ENCODE data around the gene ZNF532.

The ZNF532 gene

DNA sequence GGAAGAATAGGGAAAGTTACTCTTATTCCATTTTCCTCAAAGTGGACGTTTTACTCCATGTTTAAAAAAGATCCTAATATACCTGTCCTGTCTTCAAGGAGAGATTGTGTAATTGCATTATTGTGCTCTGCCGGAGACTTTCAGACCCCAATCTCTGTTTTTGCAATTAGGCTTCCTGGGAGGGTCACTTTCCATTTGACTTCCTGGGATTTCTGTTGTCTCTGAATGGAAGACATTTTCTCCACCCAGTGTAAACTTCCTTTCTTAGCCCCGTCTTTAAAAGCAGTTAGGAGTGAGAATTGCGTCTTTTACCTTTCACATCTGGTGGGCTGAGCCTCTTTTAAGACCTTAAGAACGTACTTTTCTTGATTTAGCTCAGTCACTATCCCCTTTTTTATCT, 63.0 kb downstream of the ZNF532 start:
- peaks cover 16% of the 10 kb centered on the region for H3K4me1 ChIP-seq (ENCODE audit: control insufficient read depth, low read depth, low read length)
- H3K27me3 ChIP-seq (ENCODE audit: insufficient read depth, low read length, poor library complexity): no peaks in the 10 kb centered on the region

DNA sequence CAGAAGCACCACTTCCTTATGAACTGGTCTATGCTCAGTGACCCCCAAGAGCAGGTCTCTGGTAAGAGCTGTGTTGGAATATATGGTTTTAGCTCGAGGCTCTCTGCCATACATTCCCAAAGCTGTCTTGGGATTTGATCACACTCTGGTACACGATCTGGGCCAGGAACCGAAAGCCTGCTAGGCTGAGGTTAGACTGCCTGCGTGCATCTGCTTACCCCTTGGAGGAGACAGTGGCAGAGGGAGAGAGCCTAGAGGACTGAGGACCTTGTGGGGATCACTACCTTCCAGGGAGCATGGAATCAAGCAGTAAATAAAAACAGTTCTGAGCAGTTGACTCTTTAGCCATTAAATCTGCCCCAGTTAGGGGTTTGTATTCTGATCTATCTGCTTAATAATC, 63.7 kb downstream of the ZNF532 start:
- peak overlapping the region; percentile 43 for H2BK5ac ChIP-seq (ENCODE audit: low read length)
- WGBS (ENCODE audit: extremely low coverage, insufficient coverage, low lambda C conversion rate): no CpG with 5 or more reads among the region's 4 CpGs

More for the DNA sequence above, 63.0 kb downstream of the ZNF532 start:
- H3K4ac ChIP-seq (ENCODE audit: low read depth, low read length): no peak overlapping the region
- H3K79me2 ChIP-seq (ENCODE audit: control insufficient read depth, insufficient read depth, low read length): peaks cover 72% of the 10 kb centered on the region
- H3K4me3 ChIP-seq (ENCODE audit: low read length): no peak overlapping the region
- H3K36me3 ChIP-seq (ENCODE audit: control insufficient read depth, insufficient read depth, low read length): peaks cover 2% of the 10 kb centered on the region
- no peak overlapping the region for H3K9ac ChIP-seq (ENCODE audit: low read length)
- H2AK5ac ChIP-seq (ENCODE audit: low read length): no peak overlapping the region
- DNase-seq: peak; percentile 59
- no peak overlapping the region for H3K27ac ChIP-seq (ENCODE audit: low read depth, low read length)
- no peak overlapping the region for H4K8ac ChIP-seq (ENCODE audit: low read depth, low read length)
- no peak overlapping the region for H3K18ac ChIP-seq (ENCODE audit: low read length)
- H2BK120ac ChIP-seq (ENCODE audit: low read depth, low read length): no peak overlapping the region
- no peak overlapping the region for H3K23ac ChIP-seq (ENCODE audit: low read length)
- H3K79me1 ChIP-seq (ENCODE audit: low read length): peaks cover 17% of the 10 kb centered on the region
- no peak overlapping the region for H3K56ac ChIP-seq (ENCODE audit: low read length)
- H2BK15ac ChIP-seq (replicated peaks; ENCODE audit: low read depth): no peak overlapping the region
- H4K5ac ChIP-seq (ENCODE audit: low read length): no peak overlapping the region
- no CpG with 5 or more reads among the region's 5 CpGs for WGBS (ENCODE audit: extremely low coverage, insufficient coverage, low lambda C conversion rate)
- H2BK5ac ChIP-seq (ENCODE audit: low read length): no peak overlapping the region
- H3K4me2 ChIP-seq (ENCODE audit: low read length): no peak overlapping the region

DNA sequence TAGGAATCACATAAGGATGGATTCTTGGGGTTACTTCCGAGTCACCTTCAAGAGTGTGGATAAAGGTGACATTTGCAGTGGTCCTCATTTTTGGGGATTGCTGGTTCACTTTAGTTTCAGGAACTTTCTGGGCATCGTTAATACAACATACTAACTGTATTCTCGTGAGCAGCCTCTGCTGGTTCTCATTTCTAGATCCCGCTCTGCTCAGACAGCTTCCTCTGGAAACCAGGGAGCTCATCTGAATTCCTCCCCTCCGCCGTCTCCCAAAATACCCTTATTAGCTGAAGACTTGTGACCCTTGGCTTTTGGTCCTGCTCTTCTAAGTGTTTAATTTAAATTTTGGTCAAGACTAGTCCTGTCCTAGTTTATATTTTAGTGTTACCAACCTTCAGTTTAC, 64.5 kb downstream of the ZNF532 start:
- DNase-seq: no peak
- WGBS (ENCODE audit: extremely low coverage, insufficient coverage, low lambda C conversion rate): no CpG with 5 or more reads among the region's 6 CpGs
- Histone ChIP-seq H3K4me3 (ENCODE audit: low read length) (no peak overlapping the region), H3K18ac (ENCODE audit: low read length) (no peak overlapping the region), H3K79me1 (ENCODE audit: low read length) (peaks cover 10% of the 10 kb centered on the region), H3K27me3 (ENCODE audit: insufficient read depth, low read length, poor library complexity) (no peaks in the 10 kb centered on the region), H2BK15ac (replicated peaks; ENCODE audit: low read depth) (no peak overlapping the region), H3K56ac (ENCODE audit: low read length) (no peak overlapping the region), H3K27ac (ENCODE audit: low read depth, low read length) (no peak overlapping the region), H3K23ac (ENCODE audit: low read length) (no peak overlapping the region), H2BK120ac (ENCODE audit: low read depth, low read length) (no peak overlapping the region), H4K8ac (ENCODE audit: low read depth, low read length) (no peak overlapping the region), H3K4me1 (ENCODE audit: control insufficient read depth, low read depth, low read length) (peaks cover 16% of the 10 kb centered on the region), H3K9ac (ENCODE audit: low read length) (peak overlapping the region; percentile 7), H2AK5ac (ENCODE audit: low read length) (no peak overlapping the region), H2BK5ac (ENCODE audit: low read length) (no peak overlapping the region), H3K4me2 (ENCODE audit: low read length) (no peak overlapping the region), H4K5ac (ENCODE audit: low read length) (no peak overlapping the region), H3K36me3 (ENCODE audit: control insufficient read depth, insufficient read depth, low read length) (peaks cover under 1% of the 10 kb centered on the region), H3K79me2 (ENCODE audit: control insufficient read depth, insufficient read depth, low read length) (peaks cover 60% of the 10 kb centered on the region), H3K4ac (ENCODE audit: low read depth, low read length) (no peak overlapping the region)

More for the DNA sequence above, 63.7 kb downstream of the ZNF532 start:
- Histone ChIP-seq H3K23ac (ENCODE audit: low read length) (peak overlapping the region; percentile 83), H2AK5ac (ENCODE audit: low read length) (peak overlapping the region; percentile 43), H3K4ac (ENCODE audit: low read depth, low read length) (no peak overlapping the region), H3K18ac (ENCODE audit: low read length) (peak overlapping the region; percentile 16), H3K79me2 (ENCODE audit: control insufficient read depth, insufficient read depth, low read length) (peaks cover 65% of the 10 kb centered on the region), H2BK120ac (ENCODE audit: low read depth, low read length) (no peak overlapping the region), H3K56ac (ENCODE audit: low read length) (peak overlapping the region; percentile 22), H3K27ac (ENCODE audit: low read depth, low read length) (no peak overlapping the region), H3K4me2 (ENCODE audit: low read length) (no peak overlapping the region), H4K5ac (ENCODE audit: low read length) (peak overlapping the region; percentile 18), H3K4me1 (ENCODE audit: control insufficient read depth, low read depth, low read length) (peaks cover 16% of the 10 kb centered on the region), H4K8ac (ENCODE audit: low read depth, low read length) (no peak overlapping the region), H3K36me3 (ENCODE audit: control insufficient read depth, insufficient read depth, low read length) (peaks cover 2% of the 10 kb centered on the region), H3K4me3 (ENCODE audit: low read length) (no peak overlapping the region), H3K9ac (ENCODE audit: low read length) (peak overlapping the region; percentile 40), H3K27me3 (ENCODE audit: insufficient read depth, low read length, poor library complexity) (no peaks in the 10 kb centered on the region), H3K79me1 (ENCODE audit: low read length) (peaks cover 14% of the 10 kb centered on the region), H2BK15ac (replicated peaks; ENCODE audit: low read depth) (no peak overlapping the region)
- no peak for DNase-seq

DNA sequence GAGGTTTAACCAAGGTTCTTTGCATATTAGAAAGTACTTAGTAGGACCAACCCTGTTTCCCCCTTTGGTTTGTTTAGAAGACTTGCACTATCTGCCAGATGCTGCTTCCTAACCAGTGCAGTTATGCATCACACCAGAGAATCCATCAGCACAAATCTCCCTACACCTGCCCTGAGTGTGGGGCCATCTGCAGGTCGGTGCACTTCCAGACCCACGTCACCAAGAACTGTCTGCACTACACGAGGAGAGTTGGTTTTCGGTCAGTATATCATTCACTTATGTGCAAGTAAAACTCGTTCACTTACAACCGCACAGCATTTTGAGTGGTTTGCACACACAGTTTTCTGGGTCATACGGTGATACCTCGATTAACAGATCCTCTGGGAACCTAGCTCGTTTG, 69.7 kb downstream of the ZNF532 start:
- Histone ChIP-seq H2BK120ac (ENCODE audit: low read depth, low read length) (no peak overlapping the region), H3K4me1 (ENCODE audit: control insufficient read depth, low read depth, low read length) (peaks cover 2% of the 10 kb centered on the region), H3K27ac (ENCODE audit: low read depth, low read length) (no peak overlapping the region), H3K4ac (ENCODE audit: low read depth, low read length) (no peak overlapping the region), H3K4me3 (ENCODE audit: low read length) (no peak overlapping the region), H3K79me2 (ENCODE audit: control insufficient read depth, insufficient read depth, low read length) (peaks cover 33% of the 10 kb centered on the region), H3K27me3 (ENCODE audit: insufficient read depth, low read length, poor library complexity) (no peaks in the 10 kb centered on the region), H3K4me2 (ENCODE audit: low read length) (no peak overlapping the region), H3K56ac (ENCODE audit: low read length) (no peak overlapping the region), H2BK15ac (replicated peaks; ENCODE audit: low read depth) (no peak overlapping the region), H3K18ac (ENCODE audit: low read length) (no peak overlapping the region), H2BK5ac (ENCODE audit: low read length) (no peak overlapping the region), H3K36me3 (ENCODE audit: control insufficient read depth, insufficient read depth, low read length) (peaks cover 3% of the 10 kb centered on the region), H3K79me1 (ENCODE audit: low read length) (peaks cover 11% of the 10 kb centered on the region), H3K9ac (ENCODE audit: low read length) (no peak overlapping the region), H3K23ac (ENCODE audit: low read length) (no peak overlapping the region), H2AK5ac (ENCODE audit: low read length) (no peak overlapping the region), H4K5ac (ENCODE audit: low read length) (no peak overlapping the region), H4K8ac (ENCODE audit: low read depth, low read length) (no peak overlapping the region)
- WGBS (ENCODE audit: extremely low coverage, insufficient coverage, low lambda C conversion rate): no CpG with 5 or more reads among the region's 9 CpGs
- DNase-seq: no peak

DNA sequence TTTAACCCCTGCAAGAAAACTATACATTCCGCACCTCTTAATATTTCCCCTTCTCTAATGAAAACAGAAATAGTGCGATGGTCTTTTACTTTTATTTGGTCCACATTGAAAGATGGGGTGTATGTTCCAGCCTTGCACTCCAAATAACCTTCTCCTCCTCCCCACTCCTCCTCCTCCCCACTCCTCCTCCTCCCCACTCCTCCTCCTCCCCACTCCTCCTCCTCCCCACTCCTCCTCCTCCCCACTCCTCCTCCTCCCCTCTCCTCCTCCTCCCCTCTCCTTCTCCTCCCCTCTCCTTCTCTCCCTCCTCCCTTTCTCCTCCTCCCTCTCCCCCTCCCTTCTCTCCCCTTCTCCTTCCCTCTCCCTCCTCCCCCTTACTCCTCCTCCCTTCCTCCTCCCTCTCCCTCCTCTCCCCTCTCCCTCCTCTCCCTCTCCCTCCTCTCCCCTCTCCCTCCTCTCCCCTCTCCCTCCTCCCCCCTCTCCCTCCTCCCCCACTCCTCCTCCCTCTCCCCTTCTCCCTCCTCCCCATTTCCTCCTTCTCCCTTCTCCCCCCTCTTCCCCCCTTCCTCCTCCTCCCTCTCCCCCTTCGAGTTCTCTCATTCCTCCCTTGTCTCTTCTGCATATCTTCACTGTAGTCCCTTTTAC, 70.4 kb downstream of the ZNF532 start:
- Histone ChIP-seq H3K79me2 (ENCODE audit: control insufficient read depth, insufficient read depth, low read length) (peaks cover 26% of the 10 kb centered on the region), H2BK120ac (ENCODE audit: low read depth, low read length) (no peak overlapping the region), H2BK15ac (replicated peaks; ENCODE audit: low read depth) (no peak overlapping the region), H3K4me3 (ENCODE audit: low read length) (no peak overlapping the region), H3K18ac (ENCODE audit: low read length) (no peak overlapping the region), H3K79me1 (ENCODE audit: low read length) (peaks cover 11% of the 10 kb centered on the region), H3K4me2 (ENCODE audit: low read length) (no peak overlapping the region), H4K5ac (ENCODE audit: low read length) (no peak overlapping the region), H3K27ac (ENCODE audit: low read depth, low read length) (no peak overlapping the region), H3K36me3 (ENCODE audit: control insufficient read depth, insufficient read depth, low read length) (peaks cover 3% of the 10 kb centered on the region), H3K27me3 (ENCODE audit: insufficient read depth, low read length, poor library complexity) (no peaks in the 10 kb centered on the region), H4K8ac (ENCODE audit: low read depth, low read length) (no peak overlapping the region), H3K23ac (ENCODE audit: low read length) (no peak overlapping the region), H3K9ac (ENCODE audit: low read length) (no peak overlapping the region), H3K4me1 (ENCODE audit: control insufficient read depth, low read depth, low read length) (peaks cover 2% of the 10 kb centered on the region), H2AK5ac (ENCODE audit: low read length) (no peak overlapping the region), H3K4ac (ENCODE audit: low read depth, low read length) (no peak overlapping the region), H3K56ac (ENCODE audit: low read length) (no peak overlapping the region), H2BK5ac (ENCODE audit: low read length) (no peak overlapping the region)
- peak; percentile 28 for DNase-seq
- WGBS (ENCODE audit: extremely low coverage, insufficient coverage, low lambda C conversion rate): no CpG with 5 or more reads among the region's 3 CpGs

Data from mesendoderm (in vitro differentiated cells).